SK-N-SH (cell line): ENCODE measurements around the gene PRCC. TPM values are rescaled to one million over a fixed set of nuclear protein-coding genes. Genes with fewer than 3 reads are reported as not detected.

ENCODE experiments used
- CTCF ChIA-PET: fragments of 300-600, 350-600 bp; formaldehyde crosslinking; extraction: SDS; loops from one replicate; lab custom pipeline; 2021; lab: Yijun Ruan, JAX
- POLR2A ChIA-PET: fragments of 350-600 bp; sonication (Branson Sonifier 250); formaldehyde crosslinking; extraction: SDS; loops from one replicate; lab custom pipeline; 2020; ENCODE audit warnings: antibody characterized with exemption, inconsistent platforms; lab: Yijun Ruan, JAX
- DNase-seq: peaks from one replicate; pipeline ENCODE4 v3.0.0; 2012
- H2AFZ ChIP-seq: fragments of 200-600 bp; sonication (generic); 2 replicates; pipeline ENCODE4 v1.8.1; 2016; ENCODE audit warnings: antibody characterized with exemption, mild to moderate bottlenecking, low read depth
- H3F3A ChIP-seq: fragments of 200-600 bp; sonication (generic); replicated peaks from 2 replicates; pipeline ENCODE3; 2016; ENCODE audit warnings: antibody characterized with exemption, mild to moderate bottlenecking; ENCODE audit not compliant: insufficient read depth
- H3K27ac ChIP-seq, 2 experiments: fragments of 200-500 bp in 1 of 2; fragments of 200-600 bp in 1 of 2; sonication (Bioruptor generic) in 1 of 2; sonication (generic), shearing (Covaris generic) in 1 of 2; 2 replicates each; pipeline versions ENCODE4 v1.5.1 to v1.6.1; 2014 to 2016; ENCODE audit warnings: low read depth in 2 of 2, inconsistent platforms in 1 of 2, low read length in 1 of 2, mild to moderate bottlenecking in 1 of 2, mixed read lengths in 1 of 2
- H3K27me3 ChIP-seq: fragments of 200-600 bp; sonication (generic), shearing (Covaris generic); 2 replicates; pipeline ENCODE4 v1.6.1; 2016; ENCODE audit warnings: mixed run types; ENCODE audit not compliant: insufficient read depth
- H3K36me3 ChIP-seq, 2 experiments: fragments of 200-500 bp in 1 of 2; fragments of 200-600 bp in 1 of 2; sonication (Bioruptor generic) in 1 of 2; sonication (generic) in 1 of 2; replicated peaks in 1 of 2; 2 replicates each; pipeline versions ENCODE3 to v1.5.1; 2014 to 2016; ENCODE audit warnings: low read length in 1 of 2, mild to moderate bottlenecking in 1 of 2; ENCODE audit not compliant: insufficient read depth in 2 of 2, control insufficient read depth in 1 of 2
- H3K4me1 ChIP-seq, 2 experiments: fragments of 200-500 bp in 1 of 2; fragments of 200-600 bp in 1 of 2; sonication (Bioruptor generic) in 1 of 2; sonication (generic), shearing (Covaris generic) in 1 of 2; 2 replicates each; pipeline versions ENCODE4 v1.5.1 to v1.6.1; 2014 to 2016; ENCODE audit warnings: low read depth in 1 of 2, low read length in 1 of 2, mixed run types in 1 of 2; ENCODE audit not compliant: insufficient read depth in 2 of 2, control insufficient read depth in 1 of 2
- H3K4me2 ChIP-seq: fragments of 200-600 bp; sonication (generic), shearing (Covaris generic); 2 replicates; pipeline ENCODE4 v1.6.1; 2017; ENCODE audit warnings: mixed run types
- H3K4me3 ChIP-seq, 2 experiments: fragments of 200-500 bp in 1 of 2; fragments of 200-600 bp in 1 of 2; sonication (Bioruptor generic) in 1 of 2; sonication (generic), shearing (Covaris generic) in 1 of 2; 2 replicates each; pipeline versions ENCODE4 v1.5.1 to v1.8.1; 2014 to 2016; ENCODE audit warnings: low read depth in 2 of 2, inconsistent platforms in 1 of 2, low read length in 1 of 2, mild to moderate bottlenecking in 1 of 2, mixed read lengths in 1 of 2, moderate library complexity in 1 of 2
- H3K79me2 ChIP-seq: fragments of 200-600 bp; sonication (generic); 2 replicates; pipeline ENCODE4 v1.8.1; 2017; ENCODE audit warnings: mild to moderate bottlenecking; ENCODE audit not compliant: insufficient read depth
- H3K9ac ChIP-seq: fragments of 200-600 bp; sonication (generic); 2 replicates; pipeline ENCODE4 v1.6.1; 2017; ENCODE audit warnings: mixed run types
- H3K9me2 ChIP-seq: fragments of 200-600 bp; sonication (generic); 2 replicates; pipeline ENCODE4 v1.6.1; 2017; ENCODE audit warnings: mixed run types
- H3K9me3 ChIP-seq: fragments of 200-600 bp; sonication (generic); 2 replicates; pipeline ENCODE4 v1.6.1; 2017; ENCODE audit warnings: mixed run types, mild to moderate bottlenecking, moderate library complexity
- H4K20me1 ChIP-seq: fragments of 200-600 bp; sonication (generic); 2 replicates; pipeline ENCODE4 v1.6.1; 2017; ENCODE audit warnings: mild to moderate bottlenecking, mixed run types; ENCODE audit not compliant: insufficient read depth
- CHD2 ChIP-seq: fragments of 150-350 bp; IDR thresholded peaks from 2 replicates; pipeline ENCODE4 v1.6.1; 2018; ENCODE audit warnings: low read length; ENCODE audit not compliant: partially characterized antibody
- CTCF ChIP-seq: fragments of 200-600 bp; sonication (generic); IDR thresholded peaks from 2 replicates; pipeline ENCODE4 v1.6.1; 2017; ENCODE audit warnings: antibody characterized with exemption, mild to moderate bottlenecking, moderate library complexity
- EP300 ChIP-seq, 2 experiments: IDR thresholded peaks; 2 replicates each; pipeline versions ENCODE4 v1.4.0 to v1.6.1; 2012; ENCODE audit warnings: borderline replicate concordance in 1 of 2, low read depth in 1 of 2, low read length in 1 of 2
- EZH2phosphoT487 ChIP-seq: fragments of 200-600 bp; sonication (generic); IDR thresholded peaks from 2 replicates; pipeline ENCODE4 v1.6.1; 2017; ENCODE audit warnings: low read depth, mixed run types, mild to moderate bottlenecking, antibody characterized with exemption, moderate library complexity, borderline replicate concordance
- FOSL2 ChIP-seq: IDR thresholded peaks from 2 replicates; pipeline ENCODE4 v1.4.0; 2012; ENCODE audit warnings: low read depth, mild to moderate bottlenecking, moderate library complexity, borderline replicate concordance
- FOXM1 ChIP-seq: IDR thresholded peaks from 2 replicates; pipeline ENCODE4 v1.4.0; 2012; ENCODE audit warnings: low read depth, mild to moderate bottlenecking
- GATA2 ChIP-seq: sonication (generic); formaldehyde crosslinking; IDR thresholded peaks from 2 replicates; pipeline ENCODE4 v1.5.0; 2020; ENCODE audit warnings: mild to moderate bottlenecking, missing genetic modification reagents
- MEF2A ChIP-seq: IDR thresholded peaks from 2 replicates; pipeline ENCODE4 v1.4.0; 2012; ENCODE audit warnings: low read depth, borderline replicate concordance
- MXI1 ChIP-seq: IDR thresholded peaks from 2 replicates; pipeline ENCODE4 v1.6.1; 2012; ENCODE audit warnings: mild to moderate bottlenecking, low read depth, low read length, improper control_type of control experiment
- NRF1 ChIP-seq: IDR thresholded peaks from 2 replicates; pipeline ENCODE4 v1.6.1; 2012; ENCODE audit warnings: low read depth, mild to moderate bottlenecking, low read length
- PBX3 ChIP-seq: IDR thresholded peaks from 2 replicates; pipeline ENCODE4; 2012
- RAD21 ChIP-seq: IDR thresholded peaks from 2 replicates; pipeline ENCODE4 v1.6.1; 2012; ENCODE audit warnings: mild to moderate bottlenecking, low read length
- REST ChIP-seq: IDR thresholded peaks from 2 replicates; pipeline ENCODE4 v1.6.1; 2012; ENCODE audit warnings: mild to moderate bottlenecking, low read depth, low read length, moderate library complexity
- RFX5 ChIP-seq: IDR thresholded peaks from 2 replicates; pipeline ENCODE4 v1.6.1; 2012; ENCODE audit warnings: mild to moderate bottlenecking, improper control_type of control experiment, low read length
- TAF1 ChIP-seq: IDR thresholded peaks from 2 replicates; pipeline ENCODE4 v1.6.1; 2012; ENCODE audit warnings: low read depth, mild to moderate bottlenecking, low read length, moderate library complexity, borderline replicate concordance
- TCF12 ChIP-seq: IDR thresholded peaks from 2 replicates; pipeline ENCODE4 v1.4.0; 2012
- TEAD4 ChIP-seq: IDR thresholded peaks from 2 replicates; pipeline ENCODE4 v1.4.0; 2012; ENCODE audit warnings: mild to moderate bottlenecking, borderline replicate concordance; ENCODE audit not compliant: insufficient read depth
- USF1 ChIP-seq: IDR thresholded peaks from 2 replicates; pipeline ENCODE4 v1.4.0; 2012; ENCODE audit warnings: low read depth, borderline replicate concordance
- USF2 ChIP-seq: fragments of 150-350 bp; IDR thresholded peaks from 2 replicates; pipeline ENCODE4 v1.6.1; 2017; ENCODE audit warnings: antibody characterized with exemption, low read length, low read depth, borderline replicate concordance
- YY1 ChIP-seq: IDR thresholded peaks from 2 replicates; pipeline ENCODE4 v1.4.0; 2012; ENCODE audit warnings: low read depth, mild to moderate bottlenecking
- WGBS: methylation state at CpG from one replicate; pipeline ENCODE4 v1.1.6; 2017; ENCODE audit warnings: low lambda C conversion rate; 5-methylcytosine and 5-hydroxymethylcytosine counted together
- polyA plus RNA-seq, 3 experiments: library from polyadenylated mRNA; depleted of rRNA; stranded (reverse); fragments of >200 nt; gene quantifications; 2 replicates each; pipeline ENCODE4 v1.2.3, GENCODE V29; 2012

Gene PRCC
- polyA plus RNA-seq, 1 of the 3 experiments (the other 2 are of a cell fraction) = 39.2 TPM

- Histone ChIP-seq H3K9me3 (no peaks in the 10 kb centered on the region), H3F3A (no peaks in the 10 kb centered on the region), H3K79me2 (no peaks in the 10 kb centered on the region), H3K4me1 (peaks cover 0 to 24% of the 10 kb centered on the region in 2 experiments; a peak in 1 of 4 replicates), H3K4me3 (no peak overlapping the region), H2AFZ (no peak overlapping the region), H4K20me1 (no peaks in the 10 kb centered on the region), H3K36me3 (no peaks in the 10 kb centered on the region), H3K4me2 (no peak overlapping the region), H3K9ac (no peak overlapping the region), H3K27ac (no peak overlapping the region), H3K27me3 (no peaks in the 10 kb centered on the region), H3K9me2 (no peaks in the 10 kb centered on the region)
- WGBS = 82% methylated on average over 18 of the region's 18 CpGs
- ChIA-PET CTCF (interaction anchor here (0.7 to 4.7 kb wide), 7 partner anchors 10 to 139 kb away, joined by 3 to 27 read pairs (median 4); no protein-coding TSS in a partner anchor), POLR2A (interaction anchor here (1.2 kb wide), 1 partner anchor 27 kb away, joined by 3 read pairs; no protein-coding TSS in a partner anchor)
- TF ChIP-seq REST = no peak
- no peak for TF ChIP-seq MEF2A
- no peak for TF ChIP-seq PBX3
- TF ChIP-seq CHD2 = no peak
- no peak for TF ChIP-seq RAD21
- TF ChIP-seq TEAD4 = no peak
- TF ChIP-seq GATA2 = no peak
- no peak for TF ChIP-seq TCF12
- TF ChIP-seq EZH2phosphoT487 = no peak
- TF ChIP-seq USF1 = no peak
- TF ChIP-seq YY1 = no peak
- TF ChIP-seq FOSL2 = no peak
- TF ChIP-seq NRF1 = no peak
- TF ChIP-seq FOXM1 = no peak
- no peak for TF ChIP-seq MXI1
- no peak for TF ChIP-seq EP300 (IDR thresholded peaks at IDR 0.05; ENCODE audit: borderline replicate concordance in 1 of 2, low read depth in 1 of 2, low read length in 1 of 2)
- TF ChIP-seq RFX5 = no peak
- no peak for TF ChIP-seq USF2
- no peak for TF ChIP-seq CTCF
- no peak for TF ChIP-seq TAF1
- no peak for DNase-seq
Observed at GRCh38 chr1:156828400-156829124, 61.2 kb downstream of the PRCC start.
